Cardiac fibroblast (primary cell): ENCODE measurements around the gene DAPK2.

Source experiments
- DNase-seq, 2 donors: peaks; one replicate each; pipeline versions ENCODE4 v3.0.0 to v3.0.0-alpha.2; 2010; ENCODE audit warnings: low read depth in 2 of 2
- H3K4me3 ChIP-seq, 2 donors: replicated peaks in 1 of 2; 1 replicate in 1 of 2; 2 replicates in 1 of 2; pipeline ENCODE4 v1.5.1; 2011; ENCODE audit warnings: low read depth in 2 of 2, low read length in 2 of 2, mild to moderate bottlenecking in 2 of 2, moderate library complexity in 1 of 2
- CTCF ChIP-seq: IDR thresholded peaks from one replicate; pipeline ENCODE4 v1.5.1; 2011; ENCODE audit warnings: low read depth, mild to moderate bottlenecking, low read length, inconsistent platforms

DAPK2 gene

GRCh38 chr15:63888146-63888545, 158.1 kb downstream of the DAPK2 start:
- no peak overlapping the region for H3K4me3 ChIP-seq
- TF ChIP-seq CTCF = no peak
- no peak for DNase-seq

DNA sequence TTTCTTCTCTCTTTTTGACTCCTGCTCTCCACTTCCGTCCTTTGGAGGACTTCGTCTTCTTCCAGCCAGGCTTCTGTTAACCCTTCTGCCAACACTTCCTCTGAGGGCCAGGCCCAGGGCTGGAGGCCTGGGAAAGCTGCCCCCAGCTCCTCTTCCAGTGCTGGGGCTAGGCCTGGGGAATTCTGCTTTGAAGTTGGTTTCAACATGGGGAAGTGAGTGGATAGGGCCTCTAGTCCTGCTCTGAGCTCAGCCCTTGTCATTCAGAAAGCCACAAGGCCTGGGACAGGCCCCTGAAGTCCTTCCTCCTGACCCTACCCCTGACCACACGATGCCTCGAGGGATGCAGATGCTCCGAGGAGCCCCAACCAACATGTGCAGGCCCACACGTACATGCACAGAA, 158.7 kb downstream of the DAPK2 start:
- no peak overlapping the region for H3K4me3 ChIP-seq
- no peak for DNase-seq
- no peak for TF ChIP-seq CTCF

GRCh38 chr15:63884953-63885352, 161.3 kb downstream of the DAPK2 start:
- DNase-seq = no peak
- TF ChIP-seq CTCF = no peak
- no peak overlapping the region for H3K4me3 ChIP-seq

DNA sequence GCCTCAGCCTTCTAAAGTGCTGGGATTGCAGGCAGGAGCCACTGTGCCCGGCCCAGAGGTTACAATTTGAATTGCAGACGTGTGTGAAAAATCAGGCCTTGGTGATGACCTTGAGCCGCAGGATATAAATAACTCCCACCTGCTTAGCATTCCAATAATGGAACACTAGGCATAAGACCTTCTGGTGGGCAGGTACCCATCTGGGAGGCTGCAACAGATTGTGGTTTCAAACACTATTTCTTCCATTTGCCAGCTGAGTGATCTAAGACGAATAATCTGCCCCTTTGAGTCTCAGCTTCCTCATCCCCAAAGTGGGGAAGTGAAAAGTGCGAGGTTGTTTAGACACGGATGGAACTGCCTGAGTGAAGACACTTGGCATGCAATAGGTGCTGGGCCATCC, 164.9 kb downstream of the DAPK2 start:
- DNase-seq = no peak
- H3K4me3 ChIP-seq = no peak overlapping the region
- no peak for TF ChIP-seq CTCF

GRCh38 chr15:63880744-63881143, 165.5 kb downstream of the DAPK2 start:
- DNase-seq = peak; percentile 54 to 66
- TF ChIP-seq CTCF = no peak
- no peak overlapping the region for H3K4me3 ChIP-seq

- no peak for TF ChIP-seq CTCF
- no peak for DNase-seq
- H3K4me3 ChIP-seq = no peak overlapping the region
Measured at GRCh38 chr15:63879995-63880394, 166.3 kb downstream of the DAPK2 start.

GRCh38 chr15:63879211-63879610, 167.1 kb downstream of the DAPK2 start:
- no peak for DNase-seq
- no peak for TF ChIP-seq CTCF

More at GRCh38 chr15:63879211-63879610, 167.1 kb downstream of the DAPK2 start:
- H3K4me3 ChIP-seq = no peak overlapping the region
